Gastrocnemius medialis (tissue), 4 donors: ENCODE data around the gene MSH5. TPM values are rescaled to one million over a fixed set of nuclear protein-coding genes. Genes with fewer than 3 reads are reported as not detected.
"Not testable (repeated sequence)": the region's sequence is repeated elsewhere in the genome, so short reads cannot be mapped to it uniquely, and the experiment has no call there.

Source experiments
- ATAC-seq, 2 donors: fragments of 150-250 bp; one replicate each; pipeline ENCODE4 v1.9.1; 2016
- DNase-seq, 2 donors: peaks; one replicate each; pipeline ENCODE4 v3.0.0-alpha.2; 2019
- H3K27ac ChIP-seq, 4 donors: fragments of 200-600 bp; sonication (generic); 1 replicate in 1 of 4; 2 replicates in 3 of 4; pipeline ENCODE4 v1.5.1; 2016 to 2018; ENCODE audit warnings: mild to moderate bottlenecking in 2 of 4, moderate library complexity in 1 of 4
- H3K27me3 ChIP-seq, 3 donors: fragments of 200-600 bp; sonication (generic) in 2 of 3; 1 replicate in 1 of 3; 2 replicates in 2 of 3; pipeline versions ENCODE4 v1.5.1 to v1.6.0; 2016 to 2019; ENCODE audit warnings: mild to moderate bottlenecking in 1 of 3, moderate library complexity in 1 of 3
- H3K36me3 ChIP-seq, 2 donors: fragments of 200-600 bp; sonication (generic) in 1 of 2; one replicate each; pipeline ENCODE4 v1.5.1; 2017 to 2018
- H3K4me1 ChIP-seq, 2 donors: fragments of 200-600 bp; sonication (generic) in 1 of 2; one replicate each; pipeline ENCODE4 v1.5.1; 2016 to 2017; ENCODE audit warnings: mild to moderate bottlenecking in 2 of 2
- H3K4me3 ChIP-seq, 4 donors: fragments of 200-600 bp; sonication (generic) in 3 of 4; 1 replicate in 1 of 4; 2 replicates in 3 of 4; pipeline ENCODE4 v1.5.1; 2016 to 2019; ENCODE audit warnings: mild to moderate bottlenecking in 2 of 4
- H3K9me3 ChIP-seq, 3 donors: fragments of 200-600 bp; sonication (generic) in 2 of 3; 1 replicate in 1 of 3; 2 replicates in 2 of 3; pipeline ENCODE4 v1.5.1; 2016 to 2019
- CTCF ChIP-seq, 5 experiments: fragments of 450-650 bp in 3 of 5; fragments of 200-600 bp in 2 of 5; sonication (generic) in 2 of 5; IDR thresholded peaks in 4 of 5; conservative IDR thresholded peaks in 1 of 5; 1 replicate in 4 of 5; 2 replicates in 1 of 5; pipeline ENCODE4 v1.5.1; 2016 to 2019; ENCODE audit warnings: antibody characterized with exemption in 5 of 5, mild to moderate bottlenecking in 3 of 5, moderate library complexity in 3 of 5
- POLR2A ChIP-seq, 2 donors: fragments of 450-650 bp; IDR thresholded peaks; one replicate each; pipeline ENCODE4 v1.6.1; 2017; ENCODE audit warnings: antibody characterized with exemption in 2 of 2, mild to moderate bottlenecking in 2 of 2, moderate library complexity in 2 of 2
- in situ Hi-C, 4 donors: fragments of 200-750 bp; cut with MboI; loops; one replicate each; pipeline versions ENCODE4 v1.15.0 to v1.8.0; 2017; ENCODE audit warnings: low sequenced_read_pairs in 4 of 4
- intact Hi-C: fragments of 100-400 bp; cut with DNase I; formaldehyde crosslinking; loops from one replicate; pipeline ENCODE4 v1.15.1; 2023; ENCODE audit warnings: low total_unique reads
- total RNA-seq, 4 donors: library from RNA; depleted of rRNA; stranded (reverse); fragments of >200 nt; gene quantifications; one replicate each; pipeline versions ENCODE4 v1.1.0 to v1.2.3, GENCODE V29; 2016

MSH5 gene
- total RNA-seq, 4 donors from 2014 or later = 0.35 to 7.8 (median 1.6) TPM

GRCh38 chr6:31795616-31796298 lies 56.0 kb downstream of the MSH5 start, which contains the start of gene VARS1:
TSS of gene VARS1 (minus strand) at chr6:31795752. CDS start at chr6:31795217, 535 bp downstream.
- peak; percentile 86 to 92 for ATAC-seq
- intact Hi-C loops (loop anchor here (1.0 to 2.0 kb wide), 4 partner anchors 11 to 67 kb away; partner anchors contain the start of genes LSM2, MSH5 and NEU1), in situ Hi-C loops (no loop called here)
- Histone ChIP-seq H3K27ac (peak within 1 kb of the TSS; percentile 85 to 97 (median 93)), H3K4me3 (peak within 1 kb of the TSS; percentile 64 to 99 (median 82)), H3K27me3 (no peaks in the 10 kb centered on the region), H3K36me3 (peaks cover 0 to 21% of the 10 kb centered on the region in 2 donors), H3K9me3 (no peaks in the 10 kb centered on the region), H3K4me1 (peaks cover 24 to 26% of the 10 kb centered on the region in 2 donors)
- DNase-seq = peak; percentile 86 to 89
- TF ChIP-seq CTCF (IDR thresholded peaks at IDR 0.05 in 4 of 5, conservative IDR thresholded peaks at IDR 0.05 in 1 of 5) = peak; percentile 86 to 97 (median 95)
- peak; percentile 79 to 89 for TF ChIP-seq POLR2A (IDR thresholded peaks at IDR 0.05)

- no peaks in the 10 kb centered on the region for H3K9me3 ChIP-seq
- peaks cover 24 to 26% of the 10 kb centered on the region in 2 donors for H3K4me1 ChIP-seq
- DNase-seq = no peak
- no peak overlapping the region for H3K4me3 ChIP-seq
- no peak for ATAC-seq
- H3K36me3 ChIP-seq = peaks cover 0 to 16% of the 10 kb centered on the region in 2 donors
- peak overlapping the region; percentile 85 to 97 (median 93) for H3K27ac ChIP-seq
- in situ Hi-C loops (no loop called here), intact Hi-C loops (loop anchor here (1.0 kb wide), 1 partner anchor 9 kb away; the partner anchor contains the start of gene LSM2)
- no peak for TF ChIP-seq CTCF (IDR thresholded peaks at IDR 0.05 in 4 of 5, conservative IDR thresholded peaks at IDR 0.05 in 1 of 5)
- no peak for TF ChIP-seq POLR2A (IDR thresholded peaks at IDR 0.05)
- H3K27me3 ChIP-seq = no peaks in the 10 kb centered on the region
Observed at GRCh38 chr6:31796993-31797385, 57.2 kb downstream of the MSH5 start.

GRCh38 chr6:31797588-31797987 lies 57.8 kb downstream of the MSH5 start:
- H3K27me3 ChIP-seq = no peaks in the 10 kb centered on the region
- in situ Hi-C loops = no loop called here
- DNase-seq (no peak), ATAC-seq (no peak)
- peaks cover 0 to 17% of the 10 kb centered on the region in 2 donors for H3K36me3 ChIP-seq
- H3K4me1 ChIP-seq = peaks cover 24 to 26% of the 10 kb centered on the region in 2 donors
- intact Hi-C loops = no loop called here
- no peak for TF ChIP-seq CTCF (IDR thresholded peaks at IDR 0.05 in 4 of 5, conservative IDR thresholded peaks at IDR 0.05 in 1 of 5)
- no peak for TF ChIP-seq POLR2A (IDR thresholded peaks at IDR 0.05)
- H3K9me3 ChIP-seq = no peaks in the 10 kb centered on the region
- peak overlapping the region; percentile 85 to 97 (median 93) for H3K27ac ChIP-seq
- no peak overlapping the region for H3K4me3 ChIP-seq

GRCh38 chr6:31799781-31800180 lies 60.0 kb downstream of the MSH5 start:
- TF ChIP-seq CTCF (IDR thresholded peaks at IDR 0.05 in 4 of 5, conservative IDR thresholded peaks at IDR 0.05 in 1 of 5) (no peak), POLR2A (IDR thresholded peaks at IDR 0.05) (no peak)
- Histone ChIP-seq H3K9me3 (no peaks in the 10 kb centered on the region), H3K27me3 (no peaks in the 10 kb centered on the region), H3K4me3 (no peak overlapping the region), H3K27ac (no peak overlapping the region), H3K36me3 (peaks cover 0 to 14% of the 10 kb centered on the region in 2 donors), H3K4me1 (peaks cover 14 to 15% of the 10 kb centered on the region in 2 donors)
- DNase-seq (no peak), ATAC-seq (no peak)
- intact Hi-C loops = no loop called here
- in situ Hi-C loops = loop anchor here in 1 of 4 donors (25.0 kb wide), 1 partner anchor 388 kb away; the partner anchor contains the start of genes AGER, AGPAT1, GPSM3 and PBX2

GRCh38 chr6:31801031-31801927 lies 61.5 kb downstream of the MSH5 start:
- in situ Hi-C loops = loop anchor here in 1 of 4 donors (25.0 kb wide), 1 partner anchor 386 kb away; the partner anchor contains the start of genes AGER, AGPAT1, GPSM3 and PBX2
- H3K27me3 ChIP-seq, H3K27ac ChIP-seq, DNase-seq, H3K9me3 ChIP-seq, intact Hi-C loops, ATAC-seq, H3K4me3 ChIP-seq: not testable (repeated sequence)
- peaks cover 0 to 14% of the 10 kb centered on the region in 2 donors for H3K36me3 ChIP-seq
- peaks cover 16% of the 10 kb centered on the region in 2 donors for H3K4me1 ChIP-seq
